Loucy (cell line): ENCODE data around the gene DGKB.

Source experiments
- CTCF ChIP-seq: fragments of 200-600 bp; sonication (generic); conservative IDR thresholded peaks from 2 replicates; pipeline ENCODE4 v1.5.1; 2014; ENCODE audit warnings: mild to moderate bottlenecking, antibody characterized with exemption, low read length
- EZH2phosphoT487 ChIP-seq: fragments of 200-600 bp; IDR thresholded peaks from 2 replicates; pipeline ENCODE4 v1.6.1; 2018; ENCODE audit warnings: antibody characterized with exemption, mild to moderate bottlenecking, moderate library complexity, borderline replicate concordance

DNA sequence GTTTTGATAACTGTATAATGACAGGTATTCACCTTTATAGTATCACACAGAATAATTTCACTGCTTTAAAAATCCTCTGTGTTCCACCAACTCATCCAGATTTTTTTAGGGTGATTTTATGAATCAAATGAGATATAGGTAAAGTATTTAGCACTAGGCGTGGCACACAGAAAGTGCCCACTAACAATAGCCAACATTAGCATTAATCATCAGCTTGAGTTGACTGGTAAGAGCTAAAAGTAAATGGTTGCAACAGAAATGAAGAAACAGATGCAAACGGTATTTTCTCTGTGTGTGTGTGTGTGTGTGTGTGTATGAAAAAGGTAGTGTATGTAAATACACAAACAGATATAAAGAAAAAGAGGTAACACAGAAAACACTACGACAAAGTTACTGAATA lies 534.3 kb downstream of the DGKB start:
- TF ChIP-seq CTCF: no peak
- no peak for TF ChIP-seq EZH2phosphoT487
